ENCODE results near the gene P2RY6. TPM values are rescaled to one million over a fixed set of nuclear protein-coding genes. Genes with fewer than 3 reads are reported as not detected.

Gene P2RY6
- total RNA-seq, 1 experiment from 2014 or later, result 34.7 TPM

GRCh38 chr11:73291781-73292524 lies 19.8 kb downstream of the P2RY6 start:
- no peak for DNase-seq
- intact Hi-C loops (cut with micrococcal nuclease; ENCODE audit: unreplicated experiment), result no loop called here
- Histone ChIP-seq H3K27me3 (ENCODE audit: insufficient read depth, low read depth) (no peaks in the 10 kb centered on the region), H2AFZ (no peak overlapping the region), H3K9me2 (ENCODE audit: insufficient read depth) (no peaks in the 10 kb centered on the region), H3K79me2 (ENCODE audit: low read depth) (peaks cover 44% of the 10 kb centered on the region), H3K36me3 (ENCODE audit: low read depth) (peaks cover 14% of the 10 kb centered on the region; the same call in 1 of the 2 replicates), H3F3A (ENCODE audit: insufficient read depth, low read depth) (peaks cover 46% of the 10 kb centered on the region), H3K4me1 (replicated peaks; ENCODE audit: insufficient read depth) (peaks cover 40% of the 10 kb centered on the region), H3K27ac (no peak overlapping the region), H3K4me2 (no peak overlapping the region), H4K20me1 (ENCODE audit: insufficient read depth) (peaks cover 9% of the 10 kb centered on the region), H3K9me3 (ENCODE audit: insufficient read depth, low read depth) (no peaks in the 10 kb centered on the region), H3K4me3 (no peak overlapping the region)
- ChIA-PET CTCF (interaction anchor here (0.7 kb wide), 1 partner anchor 11 kb away, joined by 5 read pairs; no protein-coding TSS in a partner anchor), POLR2A (ENCODE audit: unreplicated experiment) (no interaction called here)
- TF ChIP-seq EZH2 (IDR thresholded peaks at IDR 0.05; ENCODE audit: low read depth), result no peak
- TF ChIP-seq CTCF (conservative IDR thresholded peaks at IDR 0.05), result no peak
- no TSS peak for BruUV-seq (replicated peaks)

GRCh38 chr11:73292525-73292894 lies 20.4 kb downstream of the P2RY6 start:
- Histone ChIP-seq H3K4me3 (no peak overlapping the region), H3K9me2 (ENCODE audit: insufficient read depth) (no peaks in the 10 kb centered on the region), H2AFZ (no peak overlapping the region), H3K4me1 (replicated peaks; ENCODE audit: insufficient read depth) (peaks cover 35% of the 10 kb centered on the region), H4K20me1 (ENCODE audit: insufficient read depth) (peaks cover 9% of the 10 kb centered on the region), H3K36me3 (ENCODE audit: low read depth) (peaks cover 17% of the 10 kb centered on the region; the same call in 1 of the 2 replicates), H3K9me3 (ENCODE audit: insufficient read depth, low read depth) (no peaks in the 10 kb centered on the region), H3K79me2 (ENCODE audit: low read depth) (peaks cover 44% of the 10 kb centered on the region), H3F3A (ENCODE audit: insufficient read depth, low read depth) (peaks cover 41% of the 10 kb centered on the region), H3K27me3 (ENCODE audit: insufficient read depth, low read depth) (no peaks in the 10 kb centered on the region), H3K4me2 (no peak overlapping the region), H3K27ac (no peak overlapping the region)
- CTCF ChIA-PET, result no interaction called here
- POLR2A ChIA-PET (ENCODE audit: unreplicated experiment), result no interaction called here
- no peak for DNase-seq
- BruUV-seq (replicated peaks), result no TSS peak
- intact Hi-C loops (cut with micrococcal nuclease; ENCODE audit: unreplicated experiment), result no loop called here
- TF ChIP-seq CTCF (conservative IDR thresholded peaks at IDR 0.05) (no peak), EZH2 (IDR thresholded peaks at IDR 0.05; ENCODE audit: low read depth) (no peak)

GRCh38 chr11:73293356-73293936 lies 21.3 kb downstream of the P2RY6 start:
- Histone ChIP-seq H4K20me1 (ENCODE audit: insufficient read depth) (peaks cover 15% of the 10 kb centered on the region), H3K9me2 (ENCODE audit: insufficient read depth) (no peaks in the 10 kb centered on the region), H3K4me2 (no peak overlapping the region), H3K79me2 (ENCODE audit: low read depth) (peaks cover 41% of the 10 kb centered on the region), H3K9me3 (ENCODE audit: insufficient read depth, low read depth) (no peaks in the 10 kb centered on the region), H3K27me3 (ENCODE audit: insufficient read depth, low read depth) (no peaks in the 10 kb centered on the region), H3F3A (ENCODE audit: insufficient read depth, low read depth) (peaks cover 31% of the 10 kb centered on the region), H3K4me3 (no peak overlapping the region), H3K27ac (no peak overlapping the region), H3K36me3 (ENCODE audit: low read depth) (peaks cover 19% of the 10 kb centered on the region; the same call in 1 of the 2 replicates), H2AFZ (no peak overlapping the region), H3K4me1 (replicated peaks; ENCODE audit: insufficient read depth) (peaks cover 25% of the 10 kb centered on the region)
- BruUV-seq (replicated peaks), result no TSS peak
- POLR2A ChIA-PET (ENCODE audit: unreplicated experiment), result interaction anchor here (0.5 kb wide), 1 partner anchor 33 kb away, joined by 3 read pairs; no protein-coding TSS in a partner anchor
- no peak for DNase-seq
- intact Hi-C loops (cut with micrococcal nuclease; ENCODE audit: unreplicated experiment), result no loop called here
- CTCF ChIA-PET, result no interaction called here
- TF ChIP-seq CTCF (conservative IDR thresholded peaks at IDR 0.05) (no peak), EZH2 (IDR thresholded peaks at IDR 0.05; ENCODE audit: low read depth) (no peak)
